HepG2 (cell line): ENCODE data around the gene CUEDC2. TPM values are rescaled to one million over a fixed set of nuclear protein-coding genes. Genes with fewer than 3 reads are reported as not detected.

Source experiments
- ASH2L ChIP-seq: fragments of 300-600, 200-600 bp; sonication (generic); IDR thresholded peaks from 2 replicates; pipeline ENCODE4 v1.7.0; 2017; ENCODE audit warnings: low read depth, mild to moderate bottlenecking, moderate library complexity, mixed read lengths, low read length; ENCODE audit not compliant: insufficient read length
- ATM ChIP-seq: fragments of 450-650 bp; IDR thresholded peaks from 2 replicates; pipeline ENCODE4 v1.7.1; 2017; ENCODE audit warnings: mild to moderate bottlenecking, borderline replicate concordance
- CHD4 ChIP-seq: fragments of 200-600 bp; sonication (generic); IDR thresholded peaks from 2 replicates; pipeline ENCODE4 v1.7.0; 2017; ENCODE audit warnings: mild to moderate bottlenecking, low read length, borderline replicate concordance
- MATR3 ChIP-seq: sonication (generic); formaldehyde crosslinking; IDR thresholded peaks from 2 replicates; pipeline ENCODE4 v1.4.0; 2020; ENCODE audit warnings: missing genetic modification reagents
- PCBP2 ChIP-seq: fragments of 200-400 bp; formaldehyde crosslinking; optimal IDR thresholded peaks from 2 replicates; pipeline ENCODE3; 2018; ENCODE audit warnings: low read length, low read depth; ENCODE audit not compliant: poor library complexity, severe bottlenecking
- SKI ChIP-seq: fragments of 450-650 bp; IDR thresholded peaks from one replicate; pipeline ENCODE4 v1.6.1; 2018; ENCODE audit warnings: mild to moderate bottlenecking; ENCODE audit not compliant: partially characterized antibody
- TRIM24 ChIP-seq: sonication (generic); formaldehyde crosslinking; IDR thresholded peaks from 2 replicates; pipeline ENCODE4 v1.8.0; 2022; ENCODE audit warnings: mild to moderate bottlenecking, missing genetic modification reagents
- YEATS4 ChIP-seq: sonication (generic); formaldehyde crosslinking; IDR thresholded peaks from 2 replicates; pipeline ENCODE4 v1.4.0; 2020; ENCODE audit warnings: missing genetic modification reagents, borderline replicate concordance
- ZNF235 ChIP-seq: sonication (generic); formaldehyde crosslinking; IDR thresholded peaks from 2 replicates; pipeline ENCODE4 v1.8.1; 2023; ENCODE audit warnings: mild to moderate bottlenecking, missing genetic modification reagents, borderline replicate concordance
- ZNF337 ChIP-seq: sonication (generic); formaldehyde crosslinking; IDR thresholded peaks from 2 replicates; pipeline ENCODE4 v1.5.1; 2020; ENCODE audit warnings: missing genetic modification reagents, low read depth, mild to moderate bottlenecking, borderline replicate concordance
- ZNF383 ChIP-seq: sonication (generic); formaldehyde crosslinking; IDR thresholded peaks from 2 replicates; pipeline ENCODE4 v1.4.0; 2020; ENCODE audit warnings: missing genetic modification reagents, mild to moderate bottlenecking, borderline replicate concordance
- ZNF749 ChIP-seq: sonication (generic); formaldehyde crosslinking; IDR thresholded peaks from 2 replicates; pipeline ENCODE4 v1.8.0; 2022; ENCODE audit warnings: mild to moderate bottlenecking, missing genetic modification reagents, moderate library complexity, borderline replicate concordance
- ZNF850 ChIP-seq: sonication (generic); formaldehyde crosslinking; conservative IDR thresholded peaks from 2 replicates; pipeline ENCODE4 v1.9.0; 2021; ENCODE audit warnings: mild to moderate bottlenecking, missing genetic modification reagents
- polyA plus RNA-seq, 8 experiments: library from polyadenylated mRNA; depleted of rRNA in 3 of 8; stranded (reverse) in 7 of 8; unstranded in 1 of 8; fragments of >200 nt; fragmentation: Illumina TruSeq in 4 of 8; extraction: Trizol in 4 of 8; gene quantifications; 2 replicates each; pipeline versions ENCODE4 v1.2.1 to v1.2.3, GENCODE V29; 2011 to 2016; ENCODE audit warnings: low read depth in 4 of 8, missing spikeins in 1 of 8, mixed read lengths in 1 of 8; ENCODE audit not compliant: insufficient read depth in 1 of 8
- total RNA-seq, 5 experiments: library from RNA; depleted of rRNA; stranded (reverse); fragments of >200 nt; fragmentation: Illumina TruSeq; extraction: Trizol; gene quantifications; 2 replicates each; pipeline ENCODE4 v1.2.3, GENCODE V29; 2016; ENCODE audit warnings: low read depth in 1 of 5
- TF ChIP-seq, protein P1 (sequence below): IDR thresholded peaks from 2 replicates; pipeline ENCODE4 v1.6.1; 2016; ENCODE audit warnings: low read depth, missing genetic modification reagents, missing compliant biosample characterization
- TF ChIP-seq, protein P2 (sequence below), 2 experiments: sonication (generic) in 1 of 2; formaldehyde crosslinking in 1 of 2; IDR thresholded peaks; 2 replicates each; pipeline versions ENCODE4 v1.4.0 to v1.6.1; 2016 to 2020; ENCODE audit warnings: borderline replicate concordance in 1 of 2, low read depth in 1 of 2, mild to moderate bottlenecking in 1 of 2, missing genetic modification reagents in 1 of 2
- TF ChIP-seq, protein P3 (sequence below): sonication (generic); formaldehyde crosslinking; IDR thresholded peaks from 2 replicates; pipeline ENCODE4 v1.4.0; 2020; ENCODE audit warnings: low read depth, mild to moderate bottlenecking, missing genetic modification reagents

CUEDC2 gene
- total and polyA plus RNA-seq, 2 of the 13 experiments (the other 11 are each of a cell fraction or from before 2014, with no cell fraction given): 13.1 to 18.4 TPM

DNA sequence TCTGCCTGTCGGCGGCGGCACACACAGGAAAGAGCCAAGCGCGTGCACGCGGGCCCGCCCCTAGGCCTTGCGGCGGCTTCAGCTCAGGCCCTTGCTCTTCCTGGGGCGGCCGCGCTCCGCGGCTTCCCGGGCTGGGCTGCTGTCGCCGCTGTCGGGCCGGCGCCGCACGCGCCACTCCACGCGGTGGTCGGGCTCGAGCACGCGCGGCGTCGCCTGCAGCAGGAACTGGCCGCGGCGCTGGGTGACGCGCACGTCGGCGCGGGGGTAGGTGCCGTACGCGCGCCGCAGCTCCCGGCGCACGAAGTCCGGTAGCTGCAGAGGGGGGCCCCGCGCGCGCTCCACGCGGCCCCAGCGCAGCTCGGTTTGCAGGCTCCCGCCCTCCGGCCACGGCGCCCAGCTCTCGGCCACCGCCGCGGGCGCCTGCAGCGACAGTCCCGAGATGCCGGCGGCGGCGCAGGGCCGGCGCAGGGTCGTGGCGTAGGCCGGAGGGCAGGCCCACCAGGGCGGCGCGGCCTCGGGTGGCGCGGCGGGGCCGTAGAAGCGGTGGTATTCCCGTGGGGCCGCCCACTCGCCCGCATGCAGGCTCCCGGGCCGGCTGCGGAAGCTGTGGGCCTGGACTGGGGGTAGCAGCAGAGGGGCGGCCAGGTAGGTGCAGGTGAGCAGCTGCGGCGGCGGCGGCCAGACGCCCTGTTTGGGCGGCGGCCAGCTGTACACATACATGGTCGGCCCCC lies 18.2 kb upstream of the CUEDC2 start (continued):
- TF ChIP-seq SKI (peak; percentile 41), ZNF235 (CRISPR knock-in tag) (no peak), MATR3 (no peak), ZNF337 (CRISPR knock-in tag) (no peak), CHD4 (no peak), ZNF383 (no peak), ASH2L (peak; percentile 49), ZNF749 (no peak), TRIM24 (no peak), PCBP2 (no peak), ZNF850 (CRISPR knock-in tag) (no peak), ATM (no peak), YEATS4 (CRISPR knock-in tag) (peak; percentile 96)
- TF ChIP-seq, protein P1, sequence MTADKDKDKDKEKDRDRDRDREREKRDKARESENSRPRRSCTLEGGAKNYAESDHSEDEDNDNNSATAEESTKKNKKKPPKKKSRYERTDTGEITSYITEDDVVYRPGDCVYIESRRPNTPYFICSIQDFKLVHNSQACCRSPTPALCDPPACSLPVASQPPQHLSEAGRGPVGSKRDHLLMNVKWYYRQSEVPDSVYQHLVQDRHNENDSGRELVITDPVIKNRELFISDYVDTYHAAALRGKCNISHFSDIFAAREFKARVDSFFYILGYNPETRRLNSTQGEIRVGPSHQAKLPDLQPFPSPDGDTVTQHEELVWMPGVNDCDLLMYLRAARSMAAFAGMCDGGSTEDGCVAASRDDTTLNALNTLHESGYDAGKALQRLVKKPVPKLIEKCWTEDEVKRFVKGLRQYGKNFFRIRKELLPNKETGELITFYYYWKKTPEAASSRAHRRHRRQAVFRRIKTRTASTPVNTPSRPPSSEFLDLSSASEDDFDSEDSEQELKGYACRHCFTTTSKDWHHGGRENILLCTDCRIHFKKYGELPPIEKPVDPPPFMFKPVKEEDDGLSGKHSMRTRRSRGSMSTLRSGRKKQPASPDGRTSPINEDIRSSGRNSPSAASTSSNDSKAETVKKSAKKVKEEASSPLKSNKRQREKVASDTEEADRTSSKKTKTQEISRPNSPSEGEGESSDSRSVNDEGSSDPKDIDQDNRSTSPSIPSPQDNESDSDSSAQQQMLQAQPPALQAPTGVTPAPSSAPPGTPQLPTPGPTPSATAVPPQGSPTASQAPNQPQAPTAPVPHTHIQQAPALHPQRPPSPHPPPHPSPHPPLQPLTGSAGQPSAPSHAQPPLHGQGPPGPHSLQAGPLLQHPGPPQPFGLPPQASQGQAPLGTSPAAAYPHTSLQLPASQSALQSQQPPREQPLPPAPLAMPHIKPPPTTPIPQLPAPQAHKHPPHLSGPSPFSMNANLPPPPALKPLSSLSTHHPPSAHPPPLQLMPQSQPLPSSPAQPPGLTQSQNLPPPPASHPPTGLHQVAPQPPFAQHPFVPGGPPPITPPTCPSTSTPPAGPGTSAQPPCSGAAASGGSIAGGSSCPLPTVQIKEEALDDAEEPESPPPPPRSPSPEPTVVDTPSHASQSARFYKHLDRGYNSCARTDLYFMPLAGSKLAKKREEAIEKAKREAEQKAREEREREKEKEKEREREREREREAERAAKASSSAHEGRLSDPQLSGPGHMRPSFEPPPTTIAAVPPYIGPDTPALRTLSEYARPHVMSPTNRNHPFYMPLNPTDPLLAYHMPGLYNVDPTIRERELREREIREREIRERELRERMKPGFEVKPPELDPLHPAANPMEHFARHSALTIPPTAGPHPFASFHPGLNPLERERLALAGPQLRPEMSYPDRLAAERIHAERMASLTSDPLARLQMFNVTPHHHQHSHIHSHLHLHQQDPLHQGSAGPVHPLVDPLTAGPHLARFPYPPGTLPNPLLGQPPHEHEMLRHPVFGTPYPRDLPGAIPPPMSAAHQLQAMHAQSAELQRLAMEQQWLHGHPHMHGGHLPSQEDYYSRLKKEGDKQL (CRISPR knock-in tag): no peak
- TF ChIP-seq, protein P2, sequence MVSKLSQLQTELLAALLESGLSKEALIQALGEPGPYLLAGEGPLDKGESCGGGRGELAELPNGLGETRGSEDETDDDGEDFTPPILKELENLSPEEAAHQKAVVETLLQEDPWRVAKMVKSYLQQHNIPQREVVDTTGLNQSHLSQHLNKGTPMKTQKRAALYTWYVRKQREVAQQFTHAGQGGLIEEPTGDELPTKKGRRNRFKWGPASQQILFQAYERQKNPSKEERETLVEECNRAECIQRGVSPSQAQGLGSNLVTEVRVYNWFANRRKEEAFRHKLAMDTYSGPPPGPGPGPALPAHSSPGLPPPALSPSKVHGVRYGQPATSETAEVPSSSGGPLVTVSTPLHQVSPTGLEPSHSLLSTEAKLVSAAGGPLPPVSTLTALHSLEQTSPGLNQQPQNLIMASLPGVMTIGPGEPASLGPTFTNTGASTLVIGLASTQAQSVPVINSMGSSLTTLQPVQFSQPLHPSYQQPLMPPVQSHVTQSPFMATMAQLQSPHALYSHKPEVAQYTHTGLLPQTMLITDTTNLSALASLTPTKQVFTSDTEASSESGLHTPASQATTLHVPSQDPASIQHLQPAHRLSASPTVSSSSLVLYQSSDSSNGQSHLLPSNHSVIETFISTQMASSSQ (IDR thresholded peaks at IDR 0.05; ENCODE audit: low read depth): no peak
- TF ChIP-seq, protein P2 (CRISPR knock-in tag; IDR thresholded peaks at IDR 0.05; ENCODE audit: borderline replicate concordance): peak; percentile 60; the same call in 1 of the 2 replicates
- TF ChIP-seq, protein P3, sequence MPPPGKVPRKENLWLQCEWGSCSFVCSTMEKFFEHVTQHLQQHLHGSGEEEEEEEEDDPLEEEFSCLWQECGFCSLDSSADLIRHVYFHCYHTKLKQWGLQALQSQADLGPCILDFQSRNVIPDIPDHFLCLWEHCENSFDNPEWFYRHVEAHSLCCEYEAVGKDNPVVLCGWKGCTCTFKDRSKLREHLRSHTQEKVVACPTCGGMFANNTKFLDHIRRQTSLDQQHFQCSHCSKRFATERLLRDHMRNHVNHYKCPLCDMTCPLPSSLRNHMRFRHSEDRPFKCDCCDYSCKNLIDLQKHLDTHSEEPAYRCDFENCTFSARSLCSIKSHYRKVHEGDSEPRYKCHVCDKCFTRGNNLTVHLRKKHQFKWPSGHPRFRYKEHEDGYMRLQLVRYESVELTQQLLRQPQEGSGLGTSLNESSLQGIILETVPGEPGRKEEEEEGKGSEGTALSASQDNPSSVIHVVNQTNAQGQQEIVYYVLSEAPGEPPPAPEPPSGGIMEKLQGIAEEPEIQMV (CRISPR knock-in tag): peak; percentile 77; the same call in 1 of the 2 replicates
